Caki2 (cell line): ENCODE data around the gene KRTAP13-1. TPM values are rescaled to one million over a fixed set of nuclear protein-coding genes. Genes with fewer than 3 reads are reported as not detected.

ENCODE experiments used
- DNase-seq: peaks from one replicate; pipeline ENCODE4 v3.0.0-alpha.2; 2015; ENCODE audit warnings: low read depth
- in situ Hi-C: cut with HindIII; loops from 2 replicates; pipeline ENCODE4 v1.10.0; 2016; ENCODE audit warnings: low sequenced_read_pairs, low pct_unique_long_range_greater_than_20kb, mixed read lengths
- total RNA-seq: library from RNA; depleted of rRNA; stranded (reverse); fragments of >200 nt; shearing (Covaris generic); gene quantifications from 2 replicates; pipeline ENCODE4 v1.2.3, GENCODE V29; 2014; ENCODE audit warnings: low replicate concordance; rRNA removed

KRTAP13-1 gene
- total RNA-seq, 1 experiment from 2014 or later, result not detected

GRCh38 chr21:30443226-30443625, 47.4 kb downstream of the KRTAP13-1 start:
- no peak for DNase-seq
- in situ Hi-C loops, result no loop called here

DNA sequence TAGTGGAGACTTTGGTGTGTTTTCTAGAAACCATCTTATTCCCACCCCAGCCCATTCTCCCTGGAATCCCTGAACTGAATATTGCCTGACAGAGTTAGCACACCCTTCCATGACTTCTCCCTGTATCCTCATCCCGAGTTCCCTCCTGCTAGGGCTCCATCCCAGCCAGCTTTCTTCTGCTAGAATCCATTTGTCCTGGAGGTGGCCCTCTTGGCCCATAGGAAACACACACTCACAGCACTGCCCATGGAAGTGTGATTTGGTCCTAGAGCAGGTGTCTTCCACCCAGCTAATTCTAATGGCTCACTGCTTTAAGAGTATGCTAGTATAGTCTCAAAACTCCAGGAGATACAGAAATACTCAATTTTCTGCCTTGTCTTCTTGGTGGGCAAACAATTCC, 48.4 kb downstream of the KRTAP13-1 start:
- in situ Hi-C loops, result no loop called here
- DNase-seq, result no peak

Other genes starting within 250 kb of the KRTAP13-1 start
- not detected in 2 replicates for gene CLDN17, start 229.2 kb upstream of the KRTAP13-1 start, total RNA-seq
- gene CLDN8, start 179.9 kb upstream of the KRTAP13-1 start, total RNA-seq, result not detected in 2 replicates
- gene KRTAP24-1, start 113.1 kb upstream of the KRTAP13-1 start, total RNA-seq, result not detected in 2 replicates
- not detected in 2 replicates for gene KRTAP25-1, start 106.5 kb upstream of the KRTAP13-1 start, total RNA-seq
- gene KRTAP26-1, start 75.7 kb upstream of the KRTAP13-1 start, total RNA-seq, result not detected in 2 replicates
- gene KRTAP27-1, start 58.3 kb upstream of the KRTAP13-1 start, total RNA-seq, result not detected in 2 replicates
- not detected in 2 replicates for gene KRTAP23-1, start 47.4 kb upstream of the KRTAP13-1 start, total RNA-seq
- not detected in 2 replicates for gene KRTAP13-2, start 23.8 kb upstream of the KRTAP13-1 start, total RNA-seq
- not detected in 2 replicates for gene KRTAP13-3, start 29.9 kb downstream of the KRTAP13-1 start, total RNA-seq
- not detected in 2 replicates for gene KRTAP13-4, start 34.2 kb downstream of the KRTAP13-1 start, total RNA-seq
- gene KRTAP15-1, start 44.2 kb downstream of the KRTAP13-1 start, total RNA-seq, result not detected in 2 replicates
- gene KRTAP19-1, start 84.3 kb downstream of the KRTAP13-1 start, total RNA-seq, result not detected in 2 replicates
- gene KRTAP19-2, start 91.4 kb downstream of the KRTAP13-1 start, total RNA-seq, result not detected in 2 replicates
- gene KRTAP19-3, start 96.0 kb downstream of the KRTAP13-1 start, total RNA-seq, result not detected in 2 replicates
- gene KRTAP19-4, start 101.1 kb downstream of the KRTAP13-1 start, total RNA-seq, result not detected in 2 replicates
- not detected in 2 replicates for gene KRTAP19-5, start 106.1 kb downstream of the KRTAP13-1 start, total RNA-seq
- gene KRTAP19-6, start 145.8 kb downstream of the KRTAP13-1 start, total RNA-seq, result not detected in 2 replicates
- not detected in 2 replicates for gene KRTAP19-7, start 165.3 kb downstream of the KRTAP13-1 start, total RNA-seq
- not detected in 2 replicates for gene KRTAP22-2, start 194.4 kb downstream of the KRTAP13-1 start, total RNA-seq
- gene KRTAP6-3, start 196.4 kb downstream of the KRTAP13-1 start, total RNA-seq, result not detected in 2 replicates
- gene KRTAP6-2, start 202.9 kb downstream of the KRTAP13-1 start, total RNA-seq, result not detected in 2 replicates
- not detected in 2 replicates for gene KRTAP22-1, start 205.1 kb downstream of the KRTAP13-1 start, total RNA-seq
- gene KRTAP6-1, start 217.9 kb downstream of the KRTAP13-1 start, total RNA-seq, result not detected in 2 replicates
- not detected in 2 replicates for gene KRTAP20-1, start 220.4 kb downstream of the KRTAP13-1 start, total RNA-seq
- gene KRTAP20-4, start 224.6 kb downstream of the KRTAP13-1 start, total RNA-seq, result not detected in 2 replicates
- not detected in 2 replicates for gene KRTAP20-2, start 239.2 kb downstream of the KRTAP13-1 start, total RNA-seq
- gene KRTAP20-3, start 246.8 kb downstream of the KRTAP13-1 start, total RNA-seq, result not detected in 2 replicates